SK-N-MC (cell line): ENCODE data around the gene DOCK9.

Source experiments
- EZH2 ChIP-seq: fragments of 200-600 bp; sonication (generic); IDR thresholded peaks from one replicate; pipeline ENCODE4 v1.6.1; 2017; ENCODE audit warnings: antibody characterized with exemption
- FOXP2 ChIP-seq: optimal IDR thresholded peaks from 2 replicates; pipeline ENCODE3; 2011; ENCODE audit warnings: mild to moderate bottlenecking, moderate library complexity; ENCODE audit not compliant: insufficient read depth; ENCODE audit errors: extremely low read length, control extremely low read depth
- POLR2AphosphoS5 ChIP-seq: IDR thresholded peaks from 2 replicates; pipeline ENCODE4 v1.6.1; 2012; ENCODE audit warnings: mild to moderate bottlenecking, low read depth, low read length, borderline replicate concordance

GRCh38 chr13:98970330-98970729 lies 7.5 kb downstream of the DOCK9 start:
- TF ChIP-seq POLR2AphosphoS5, result no peak
- TF ChIP-seq EZH2, result no peak
- TF ChIP-seq FOXP2, result no peak
